Body of pancreas (tissue), 4 donors: ENCODE data around the gene LUC7L.

ENCODE experiments used
- CTCF ChIP-seq, 7 experiments: fragments of 450-650 bp in 4 of 7; fragments of 200-600 bp in 3 of 7; sonication (generic) in 3 of 7; IDR thresholded peaks; one replicate each; pipeline ENCODE4 v1.5.1; 2016 to 2019; ENCODE audit warnings: antibody characterized with exemption in 7 of 7
- POLR2A ChIP-seq, 3 donors: fragments of 450-650 bp; IDR thresholded peaks; one replicate each; pipeline ENCODE4 v1.6.1; 2016; ENCODE audit warnings: antibody characterized with exemption in 3 of 3, mild to moderate bottlenecking in 2 of 3

GRCh38 chr16:245105-245504, 15.9 kb upstream of the LUC7L start:
- TF ChIP-seq CTCF (IDR thresholded peaks at IDR 0.05) (no peak), POLR2A (IDR thresholded peaks at IDR 0.05) (no peak)
